GM12878 (cell line): Measurements from ENCODE around the gene MTIF2. TPM values are rescaled to one million over a fixed set of nuclear protein-coding genes. Genes with fewer than 3 reads are reported as not detected.

Source experiments
- BMI1 ChIP-seq: fragments of 450-650 bp; IDR thresholded peaks from 2 replicates; pipeline ENCODE4 v1.6.1; 2016; ENCODE audit warnings: mild to moderate bottlenecking, moderate library complexity, borderline replicate concordance
- CHD1 ChIP-seq: IDR thresholded peaks from 2 replicates; pipeline ENCODE4 v1.6.1; 2012; ENCODE audit warnings: low read depth, low read length, improper control_type of control experiment
- CHD4 ChIP-seq: fragments of 200-600 bp; sonication (generic); IDR thresholded peaks from 2 replicates; pipeline ENCODE4 v1.6.1; 2016; ENCODE audit warnings: mild to moderate bottlenecking
- CUX1 ChIP-seq: IDR thresholded peaks from 2 replicates; pipeline ENCODE4 v1.6.1; 2012; ENCODE audit warnings: improper control_type of control experiment, low read depth, low read length; ENCODE audit not compliant: insufficient replicate concordance
- DPF2 ChIP-seq: fragments of 450-650 bp; IDR thresholded peaks from 2 replicates; pipeline ENCODE4 v1.6.1; 2017; ENCODE audit warnings: mild to moderate bottlenecking
- EED ChIP-seq: sonication (generic); IDR thresholded peaks from 2 replicates; pipeline ENCODE4 v1.6.1; 2016; ENCODE audit warnings: antibody characterized with exemption, low read depth
- EGR1 ChIP-seq, 2 experiments: IDR thresholded peaks; 1 replicate in 1 of 2; 2 replicates in 1 of 2; pipeline ENCODE4 v1.6.1; 2011 to 2012; ENCODE audit warnings: low read depth in 2 of 2, low read length in 2 of 2, borderline replicate concordance in 1 of 2, mild to moderate bottlenecking in 1 of 2, moderate library complexity in 1 of 2
- HDGF ChIP-seq: fragments of 450-650 bp; IDR thresholded peaks from 2 replicates; pipeline ENCODE4 v1.6.1; 2016; ENCODE audit warnings: antibody characterized with exemption
- IRF3 ChIP-seq: fragments of 450-650 bp; IDR thresholded peaks from 2 replicates; pipeline ENCODE4 v1.6.1; 2014; ENCODE audit warnings: mild to moderate bottlenecking
- KDM1A ChIP-seq: fragments of 200-600 bp; sonication (generic); IDR thresholded peaks from 2 replicates; pipeline ENCODE4 v1.6.1; 2016; ENCODE audit warnings: borderline replicate concordance
- MAX ChIP-seq: IDR thresholded peaks from 2 replicates; pipeline ENCODE4 v1.6.1; 2012; ENCODE audit warnings: low read depth, low read length, improper control_type of control experiment
- PML ChIP-seq: IDR thresholded peaks from 2 replicates; pipeline ENCODE4 v1.6.1; 2012; ENCODE audit warnings: low read length, inconsistent platforms
- RELA ChIP-seq: fragments of 450-650 bp; IDR thresholded peaks from 2 replicates; pipeline ENCODE4 v1.8.0; 2014; ENCODE audit warnings: borderline replicate concordance; ENCODE audit not compliant: partially characterized antibody
- SKIL ChIP-seq: fragments of 450-650 bp; IDR thresholded peaks from 2 replicates; pipeline ENCODE4 v1.6.1; 2017; ENCODE audit warnings: mild to moderate bottlenecking, low read depth, inconsistent platforms; ENCODE audit not compliant: poor library complexity, severe bottlenecking
- ZBTB40 ChIP-seq: fragments of 450-650 bp; IDR thresholded peaks from 2 replicates; pipeline ENCODE4 v1.6.1; 2016; ENCODE audit warnings: mild to moderate bottlenecking, moderate library complexity, borderline replicate concordance
- polyA plus RNA-seq, 11 experiments: library from polyadenylated mRNA; depleted of rRNA in 4 of 11; unstranded in 6 of 11; stranded (reverse) in 5 of 11; fragments of >200 nt; fragmentation: Nextera tagmentation in 4 of 11; fragmentation: Illumina TruSeq in 1 of 11; extraction: Ambion mirVana in 4 of 11; extraction: Trizol in 1 of 11; gene quantifications; 1 replicate in 1 of 11; 2 replicates in 10 of 11; pipeline versions ENCODE4 v1.2.1 to v1.2.3, GENCODE V29; 2011 to 2016; ENCODE audit warnings: inconsistent platforms in 2 of 11, missing spikeins in 2 of 11, low read depth in 1 of 11
- total RNA-seq, 4 experiments: library from RNA; depleted of rRNA in 3 of 4; stranded (reverse); fragments of >200 nt in 3 of 4; fragmentation: Illumina TruSeq in 1 of 4; extraction: Trizol in 1 of 4; gene quantifications; 2 replicates each; pipeline versions ENCODE4 v1.2.1 to v1.2.3, GENCODE V29; 2013 to 2021

Gene MTIF2
- total and polyA plus RNA-seq, 10 of the 15 experiments (the other 5 are each of a cell fraction or from before 2014, with no cell fraction given) = 26.4 to 63.7 (median 40.0) TPM

GRCh38 chr2:55268907-55269644 is at the start of gene MTIF2 (continued):
- TF ChIP-seq CUX1 = no peak
- no peak for TF ChIP-seq IRF3
- TF ChIP-seq RELA = peak; percentile 87
- TF ChIP-seq EED = peak; percentile 76
- peak; percentile 96 for TF ChIP-seq PML
- 0 out of 2 replicates have a peak, but pooled peaks have one; percentile 47 for TF ChIP-seq DPF2
- peak; percentile 78; the same call in 1 of the 2 replicates for TF ChIP-seq HDGF
- no peak for TF ChIP-seq BMI1
- TF ChIP-seq ZBTB40 = peak; percentile 99
- no peak for TF ChIP-seq CHD1
- peak; percentile 92 for TF ChIP-seq SKIL
- TF ChIP-seq CHD4 = no peak
- no peak for TF ChIP-seq KDM1A
- TF ChIP-seq EGR1 (IDR thresholded peaks at IDR 0.05; ENCODE audit: borderline replicate concordance in 1 of 2, low read depth in 2 of 2, low read length in 2 of 2) = peak; percentile 61 to 84; a peak in 2 of 3 replicates
- peak; percentile 48; the same call in 1 of the 2 replicates for TF ChIP-seq MAX
